Right lobe of liver (tissue), 4 donors: ENCODE data around the gene LURAP1L.

Experiments used
- CTCF ChIP-seq, 4 donors: fragments of 200-600 bp in 3 of 4; fragments of 450-650 bp in 1 of 4; IDR thresholded peaks; one replicate each; pipeline versions ENCODE4 v1.5.1 to v1.8.0; 2016 to 2022; ENCODE audit warnings: antibody characterized with exemption in 4 of 4, mild to moderate bottlenecking in 2 of 4
- POLR2A ChIP-seq: fragments of 450-650 bp; IDR thresholded peaks from one replicate; pipeline ENCODE4 v1.6.1; 2017; ENCODE audit warnings: antibody characterized with exemption, mild to moderate bottlenecking
- donor health status: DM: no; HTN: no; CAD: no.
- donor health status: DM: no; HTN: no; CAD: no.
- donor health status: DM: no; HTN: yes; CAD: no.

GRCh38 chr9:12813960-12814876 is 39.4 kb downstream of the LURAP1L start:
- TF ChIP-seq POLR2A (peak; percentile 50), CTCF (IDR thresholded peaks at IDR 0.05) (peak in 1 of 4 donors; percentile 33)
